NCI-H2171 (cell line): Measurements from ENCODE around the gene ASCC3.
A peak's percentile ranks its signal among the peaks of the same experiment; 100 is the strongest.

ENCODE experiments used
- DNase-seq: peaks from one replicate; lab custom pipeline; 2025; lab: John Stamatoyannopoulos, UW

Gene ASCC3

DNA sequence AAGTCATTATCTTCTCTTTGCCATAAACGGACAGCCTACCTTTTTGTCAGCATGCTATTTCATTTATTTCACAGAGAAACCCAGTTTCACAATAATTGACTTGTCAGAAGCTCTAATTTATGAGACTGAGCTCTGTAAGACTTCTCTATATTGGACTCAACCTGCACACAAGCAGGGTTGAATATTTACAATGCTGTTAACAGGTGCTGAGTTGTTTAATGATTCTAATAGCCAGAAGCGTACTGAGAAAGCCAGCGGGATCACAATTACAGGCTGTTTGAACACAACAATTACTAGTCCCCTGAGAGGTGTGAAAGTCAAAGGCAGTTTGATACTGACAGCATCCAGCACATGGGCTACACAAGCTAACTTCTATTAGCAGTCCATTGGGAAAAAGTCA is 288.2 kb downstream of the ASCC3 start:
- peak; percentile 75 for DNase-seq

DNA sequence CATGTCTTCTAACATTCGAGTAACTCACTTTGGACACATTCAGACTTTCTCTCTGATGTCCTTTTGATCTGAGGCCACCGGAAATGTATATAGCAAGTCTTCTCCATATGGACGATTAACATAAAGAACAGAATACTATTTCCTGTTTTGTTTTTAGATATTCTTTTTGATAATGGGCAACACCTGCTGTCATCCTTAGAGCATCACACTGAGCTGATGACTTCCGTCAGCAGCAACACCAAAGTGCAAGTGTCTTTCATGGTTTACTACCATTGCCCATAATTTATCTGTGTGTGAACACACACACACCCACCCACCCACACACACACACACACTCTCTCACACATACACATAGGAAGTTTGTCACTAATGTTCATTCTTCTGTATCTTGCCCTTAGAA is 303.7 kb downstream of the ASCC3 start:
- no peak for DNase-seq

DNA sequence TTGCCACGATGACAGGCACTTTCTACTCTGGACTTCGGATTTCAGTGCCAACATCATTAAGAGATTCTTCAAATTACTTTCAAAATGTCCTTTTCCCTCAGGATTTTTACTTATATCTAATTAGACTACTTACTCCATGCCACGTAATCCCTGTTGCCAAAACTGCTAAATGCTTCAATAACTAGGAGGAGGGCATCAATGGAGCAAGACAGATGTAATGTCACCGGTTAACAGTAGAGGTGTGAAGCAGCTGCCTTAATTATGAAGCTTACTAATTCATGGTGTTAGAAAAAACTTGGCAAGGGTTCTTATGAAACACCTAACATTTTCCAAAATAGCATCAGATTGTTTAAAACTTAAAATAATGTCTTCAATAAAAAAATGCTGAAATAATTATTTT is 305.2 kb downstream of the ASCC3 start:
- DNase-seq = no peak

DNA sequence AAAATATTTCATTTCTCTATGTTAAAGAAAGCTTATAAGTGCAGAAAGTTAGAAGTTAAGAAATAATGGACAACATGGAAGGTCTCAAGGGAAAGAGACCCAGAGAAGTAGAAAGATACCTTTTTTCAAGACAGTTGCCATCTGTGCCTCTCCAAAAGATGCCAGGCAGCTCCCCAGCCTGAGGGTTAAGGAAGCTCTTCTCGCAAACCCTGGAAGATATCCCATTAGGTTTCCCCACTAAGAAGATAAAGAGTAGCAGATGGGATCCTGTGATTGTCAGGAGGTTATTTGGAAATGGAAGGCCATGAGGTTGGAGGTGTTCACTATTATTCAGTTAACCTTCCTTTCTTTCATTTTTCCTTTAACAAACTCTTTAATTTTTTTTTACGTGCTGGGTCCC is 306.3 kb downstream of the ASCC3 start:
- DNase-seq = peak; percentile 32

DNA sequence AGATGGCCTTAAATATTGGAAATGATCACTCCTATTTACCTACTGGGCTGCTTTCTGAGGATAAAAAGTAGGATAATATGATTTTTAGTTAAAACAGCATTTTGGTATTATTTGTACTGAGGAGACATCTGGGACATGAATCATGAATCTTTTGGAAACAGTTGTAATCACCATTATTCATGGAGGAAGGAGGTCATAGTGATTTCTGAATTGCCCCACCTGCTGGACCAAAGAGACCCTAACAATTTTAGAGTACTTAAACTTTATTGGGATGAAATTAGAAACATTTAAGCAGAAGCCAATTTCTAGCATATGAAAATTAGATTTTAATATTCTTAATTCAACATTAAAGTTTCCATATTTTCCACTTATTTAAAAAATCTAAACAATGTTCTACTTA is 308.0 kb downstream of the ASCC3 start:
- no peak for DNase-seq

DNA sequence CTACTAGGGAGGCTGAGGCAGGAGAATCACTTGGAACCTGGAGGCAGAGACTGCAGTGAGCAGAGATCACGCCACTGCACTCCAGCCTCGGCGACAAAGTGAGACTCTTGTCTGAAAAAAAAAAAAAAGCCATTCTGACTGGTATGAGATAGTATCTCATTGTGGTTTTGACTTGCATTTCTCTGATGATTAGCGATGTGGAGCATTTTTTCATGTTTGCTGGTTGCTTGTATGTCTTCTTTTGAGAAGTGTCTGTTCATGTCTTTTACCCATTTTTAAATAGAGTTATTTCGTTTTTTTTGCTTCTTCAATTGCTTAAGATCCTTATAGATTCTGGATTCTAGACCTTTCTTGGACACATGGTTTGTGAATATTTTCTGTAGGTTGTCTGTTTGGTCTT is 312.9 kb downstream of the ASCC3 start:
- no peak for DNase-seq

DNA sequence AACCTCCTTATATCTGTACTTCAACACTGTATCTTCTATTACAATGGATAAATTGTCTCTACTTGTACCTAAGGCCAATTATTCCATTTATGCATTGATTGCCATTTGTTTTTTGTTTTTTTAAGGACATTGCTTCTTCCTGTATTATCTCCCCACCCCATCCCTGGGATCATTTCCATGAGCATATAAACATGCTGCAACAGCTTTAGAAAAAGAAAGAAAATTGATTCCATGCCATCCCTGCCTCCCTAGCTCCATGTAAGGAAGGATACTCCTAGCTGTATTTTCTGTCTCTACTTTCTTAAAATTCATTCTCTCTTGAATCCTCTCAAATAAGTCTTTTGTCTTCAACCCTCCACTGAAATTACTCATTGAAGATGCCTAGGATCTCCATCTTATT is 314.6 kb downstream of the ASCC3 start:
- DNase-seq = no peak

GRCh38 chr6:100565439-100566104 is 315.6 kb downstream of the ASCC3 start:
- no peak for DNase-seq

- no peak for DNase-seq
Measured at GRCh38 chr6:100559859-100560258, 321.3 kb downstream of the ASCC3 start.

- DNase-seq = no peak
Measured at GRCh38 chr6:100554228-100554627, 326.9 kb downstream of the ASCC3 start.

DNA sequence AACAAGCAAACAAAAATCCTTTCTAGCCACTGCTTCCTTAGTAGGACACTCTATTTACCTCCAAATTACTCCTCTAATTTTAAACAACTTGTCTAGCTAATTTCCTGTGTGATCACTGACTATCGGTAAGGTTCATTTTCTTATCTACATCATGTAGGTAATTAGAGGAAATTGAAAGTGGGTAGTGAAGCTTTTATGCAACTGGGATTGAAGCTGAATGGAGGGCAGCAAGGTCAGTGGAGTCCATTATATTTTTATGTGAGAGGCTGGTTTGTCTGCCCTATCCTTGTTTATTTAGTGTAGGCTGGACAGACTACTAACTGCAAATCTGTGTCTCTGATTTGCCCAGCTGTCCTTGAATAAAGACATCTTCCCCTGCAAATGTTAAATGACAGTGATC is 327.9 kb downstream of the ASCC3 start:
- no peak for DNase-seq

- no peak for DNase-seq
Measured at GRCh38 chr6:100549406-100550167, 331.5 kb downstream of the ASCC3 start.

GRCh38 chr6:100538086-100538485 is 343.0 kb downstream of the ASCC3 start:
- DNase-seq = no peak

- DNase-seq = no peak
Measured at GRCh38 chr6:100518588-100518987, 362.5 kb downstream of the ASCC3 start.

DNA sequence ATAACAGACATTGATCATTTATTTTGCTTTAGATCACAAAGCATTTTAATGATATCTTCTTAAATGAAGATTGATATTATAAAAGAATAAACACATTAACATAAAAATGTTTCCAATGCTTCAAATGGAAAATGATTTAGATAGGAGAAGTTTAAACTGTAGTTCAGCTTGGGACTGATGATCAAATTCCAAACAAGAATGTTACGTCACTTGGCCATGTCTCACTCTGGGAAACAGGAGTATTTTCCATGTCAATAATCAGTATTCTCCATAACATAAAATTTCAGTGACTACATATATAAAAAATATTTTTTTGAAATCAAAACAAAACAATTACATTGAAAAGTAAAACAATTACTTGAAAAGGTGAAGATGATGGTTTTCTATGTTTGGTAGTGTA is 363.5 kb downstream of the ASCC3 start:
- no peak for DNase-seq

- no peak for DNase-seq
Measured at GRCh38 chr6:100517106-100517505, 364.0 kb downstream of the ASCC3 start.

DNA sequence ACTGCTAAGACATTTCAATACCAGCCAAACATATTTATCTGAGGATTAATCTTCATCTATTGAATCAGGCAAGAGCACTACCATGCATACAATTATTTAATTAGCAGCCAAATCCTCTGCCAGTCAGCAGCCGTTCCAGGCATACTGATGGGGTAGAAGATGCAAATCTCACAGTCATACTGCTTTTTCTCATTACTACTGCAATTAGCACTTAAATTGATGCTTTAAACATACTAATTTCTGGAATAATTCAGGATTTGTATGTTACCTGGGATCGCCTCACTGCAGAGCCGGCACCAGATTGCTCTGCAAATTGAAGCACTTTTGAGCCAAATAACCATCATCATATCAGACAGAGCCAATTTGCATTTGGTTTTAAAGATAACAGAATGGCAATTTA is 366.5 kb downstream of the ASCC3 start:
- no peak for DNase-seq

DNA sequence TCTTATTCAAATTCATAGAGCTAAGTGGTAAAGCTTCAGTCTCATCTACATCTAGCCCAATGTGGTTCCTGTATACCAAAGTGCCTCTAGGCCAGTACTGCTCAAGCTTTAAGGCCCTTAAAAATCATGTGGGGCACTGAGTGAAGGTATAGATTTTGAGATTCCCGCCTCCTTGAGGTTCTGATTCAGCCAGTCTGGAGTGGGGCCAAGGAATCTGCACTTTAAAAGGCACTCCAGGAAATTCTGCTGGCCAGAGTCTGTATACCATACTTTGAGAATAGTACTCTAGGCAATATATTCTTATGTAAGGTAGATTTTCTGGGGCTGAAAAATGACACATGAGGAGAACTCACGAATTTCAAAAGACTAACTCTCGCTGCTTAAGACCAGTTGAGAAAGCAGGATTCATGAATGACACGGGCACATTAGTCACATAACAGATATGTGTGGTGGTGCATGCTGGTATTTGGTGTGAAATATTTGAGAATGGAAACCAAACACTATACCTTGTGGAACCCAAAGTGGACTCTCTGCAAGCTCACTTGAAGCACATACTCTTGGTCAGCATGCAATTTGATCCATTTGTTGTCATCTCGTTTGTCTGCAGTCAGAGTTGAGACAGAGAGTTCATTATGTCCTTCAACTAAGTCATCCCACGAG is 368.8 kb downstream of the ASCC3 start:
- DNase-seq = no peak

DNA sequence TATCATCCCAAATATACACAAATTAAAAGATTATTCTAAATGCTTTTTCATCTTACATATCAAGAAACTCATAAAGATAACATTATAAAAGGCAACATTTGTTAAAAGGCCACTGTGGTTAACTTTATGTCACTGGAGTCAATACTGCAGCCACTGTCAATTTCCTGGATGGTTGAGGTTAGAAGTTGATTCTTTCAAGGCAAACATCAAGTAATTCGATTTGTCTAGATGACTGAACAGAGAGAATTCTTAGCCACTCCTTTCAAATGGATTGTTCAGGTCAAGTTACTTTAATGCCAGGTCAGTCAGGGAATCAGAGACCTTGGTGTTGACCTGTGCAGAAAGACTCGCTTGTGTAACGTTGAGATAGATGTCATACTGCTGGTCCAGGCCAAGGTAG is 372.0 kb downstream of the ASCC3 start:
- DNase-seq = no peak

DNA sequence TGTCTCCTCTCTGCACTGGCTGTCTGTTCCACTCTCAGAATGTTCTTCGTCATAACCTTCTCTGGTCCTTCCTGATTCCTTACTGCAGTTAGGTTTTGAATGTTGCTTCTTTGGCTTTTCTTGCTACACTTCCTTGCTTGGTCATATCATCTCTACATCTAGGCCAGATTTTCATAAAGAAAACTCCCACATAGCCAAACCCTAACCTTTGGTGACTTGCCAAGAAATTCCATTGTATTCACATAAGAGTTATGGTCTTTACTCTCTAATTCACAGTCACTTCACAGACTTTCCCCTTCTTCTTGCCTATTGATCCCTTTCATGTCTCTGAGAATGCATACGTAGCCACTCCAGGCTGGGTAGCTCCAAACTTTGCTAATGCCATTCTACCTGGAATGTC is 374.5 kb downstream of the ASCC3 start:
- no peak for DNase-seq

DNA sequence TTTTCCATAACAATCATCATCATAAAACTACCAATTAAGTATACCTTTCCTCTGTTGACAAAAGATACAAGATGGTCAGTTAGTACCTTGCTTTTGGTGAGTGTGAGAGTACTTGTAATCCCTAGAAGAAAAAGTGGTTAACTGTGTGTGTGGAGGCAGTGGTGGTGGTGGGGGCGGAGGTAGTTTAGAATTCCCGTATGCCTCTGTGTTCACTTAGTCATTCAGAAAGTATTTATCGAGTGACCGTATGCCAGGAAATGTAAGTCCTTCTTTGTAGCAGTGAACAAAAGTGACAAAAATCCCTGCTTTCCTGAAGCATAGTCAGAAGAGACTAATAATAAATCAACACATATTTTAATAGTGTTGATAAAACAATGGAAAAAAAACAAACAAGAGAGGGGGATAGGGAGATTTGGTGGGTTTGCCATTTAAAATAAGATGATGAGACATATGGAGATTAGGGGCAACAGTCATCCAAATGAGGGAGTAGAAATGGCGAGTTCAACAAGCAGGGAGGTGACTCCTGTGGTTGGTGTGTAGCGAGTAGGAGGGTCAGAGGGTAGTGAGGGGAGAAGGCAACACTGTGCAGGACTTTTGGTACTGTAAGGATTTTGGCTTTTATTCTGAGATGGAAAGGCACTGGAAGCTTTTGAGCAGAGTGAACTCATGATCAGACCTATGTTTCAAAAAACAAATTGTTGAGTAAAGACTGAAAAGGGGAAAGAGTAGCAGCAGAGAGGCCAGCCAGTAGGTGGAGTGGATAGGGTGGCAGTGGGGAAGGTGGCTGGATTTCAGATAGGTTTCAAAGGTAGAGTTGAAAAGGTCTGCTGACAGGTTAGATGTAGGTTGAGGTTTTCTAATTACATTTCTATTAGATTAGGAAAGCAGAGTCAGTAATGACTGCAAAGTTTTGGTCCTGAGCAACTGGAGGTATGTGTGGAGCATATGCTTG is 376.1 kb downstream of the ASCC3 start:
- no peak for DNase-seq

GRCh38 chr6:100503043-100503705 is 378.0 kb downstream of the ASCC3 start:
- DNase-seq = no peak
